ENCODE results near the gene SCAMP4. TPM values are rescaled to one million over a fixed set of nuclear protein-coding genes. Genes with fewer than 3 reads are reported as not detected.

Gene SCAMP4
- total and polyA plus RNA-seq, 2 experiments from 2014 or later: 39.4 to 106 TPM

DNA sequence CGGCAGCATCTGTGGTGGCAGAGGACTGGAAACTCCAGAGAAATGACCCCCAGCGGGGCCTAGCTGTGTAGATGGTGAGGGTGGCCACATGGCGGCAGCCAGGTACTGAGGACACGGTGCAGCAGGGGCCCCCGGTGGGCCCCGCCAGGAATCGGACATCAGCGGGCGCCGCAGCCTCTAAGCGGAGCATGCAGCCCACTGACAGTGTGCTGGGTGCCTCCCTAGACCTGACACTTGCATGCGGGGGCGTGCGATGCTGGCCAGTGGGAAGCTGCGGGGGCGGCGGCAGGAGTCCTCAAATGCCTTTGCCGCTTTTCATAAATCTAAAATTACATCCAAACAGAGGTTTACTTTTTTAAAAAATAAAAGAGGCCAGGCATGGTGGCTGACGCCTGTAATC lies 16.1 kb downstream of the SCAMP4 start:
- no peaks in the 10 kb centered on the region for H3K9me2 ChIP-seq (ENCODE audit: insufficient read depth)
- TF ChIP-seq ZNF114 (CRISPR knock-in tag; IDR thresholded peaks at IDR 0.05) (no peak), ZNF331 (CRISPR knock-in tag; IDR thresholded peaks at IDR 0.05; ENCODE audit: low read depth) (no peak), EZH2 (IDR thresholded peaks at IDR 0.05; ENCODE audit: low read depth, unreplicated experiment) (no peak), STAT1 (IDR thresholded peaks at IDR 0.05; ENCODE audit: unreplicated experiment) (no peak), EZH2phosphoT487 (IDR thresholded peaks at IDR 0.05; ENCODE audit: unreplicated experiment) (no peak), NANOG (IDR thresholded peaks at IDR 0.05; ENCODE audit: borderline replicate concordance) (no peak)
- TF ChIP-seq, protein P1, sequence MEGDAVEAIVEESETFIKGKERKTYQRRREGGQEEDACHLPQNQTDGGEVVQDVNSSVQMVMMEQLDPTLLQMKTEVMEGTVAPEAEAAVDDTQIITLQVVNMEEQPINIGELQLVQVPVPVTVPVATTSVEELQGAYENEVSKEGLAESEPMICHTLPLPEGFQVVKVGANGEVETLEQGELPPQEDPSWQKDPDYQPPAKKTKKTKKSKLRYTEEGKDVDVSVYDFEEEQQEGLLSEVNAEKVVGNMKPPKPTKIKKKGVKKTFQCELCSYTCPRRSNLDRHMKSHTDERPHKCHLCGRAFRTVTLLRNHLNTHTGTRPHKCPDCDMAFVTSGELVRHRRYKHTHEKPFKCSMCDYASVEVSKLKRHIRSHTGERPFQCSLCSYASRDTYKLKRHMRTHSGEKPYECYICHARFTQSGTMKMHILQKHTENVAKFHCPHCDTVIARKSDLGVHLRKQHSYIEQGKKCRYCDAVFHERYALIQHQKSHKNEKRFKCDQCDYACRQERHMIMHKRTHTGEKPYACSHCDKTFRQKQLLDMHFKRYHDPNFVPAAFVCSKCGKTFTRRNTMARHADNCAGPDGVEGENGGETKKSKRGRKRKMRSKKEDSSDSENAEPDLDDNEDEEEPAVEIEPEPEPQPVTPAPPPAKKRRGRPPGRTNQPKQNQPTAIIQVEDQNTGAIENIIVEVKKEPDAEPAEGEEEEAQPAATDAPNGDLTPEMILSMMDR (conservative IDR thresholded peaks at IDR 0.05; ENCODE audit: low read depth in 2 of 2): no peak
- TF ChIP-seq, protein P2, sequence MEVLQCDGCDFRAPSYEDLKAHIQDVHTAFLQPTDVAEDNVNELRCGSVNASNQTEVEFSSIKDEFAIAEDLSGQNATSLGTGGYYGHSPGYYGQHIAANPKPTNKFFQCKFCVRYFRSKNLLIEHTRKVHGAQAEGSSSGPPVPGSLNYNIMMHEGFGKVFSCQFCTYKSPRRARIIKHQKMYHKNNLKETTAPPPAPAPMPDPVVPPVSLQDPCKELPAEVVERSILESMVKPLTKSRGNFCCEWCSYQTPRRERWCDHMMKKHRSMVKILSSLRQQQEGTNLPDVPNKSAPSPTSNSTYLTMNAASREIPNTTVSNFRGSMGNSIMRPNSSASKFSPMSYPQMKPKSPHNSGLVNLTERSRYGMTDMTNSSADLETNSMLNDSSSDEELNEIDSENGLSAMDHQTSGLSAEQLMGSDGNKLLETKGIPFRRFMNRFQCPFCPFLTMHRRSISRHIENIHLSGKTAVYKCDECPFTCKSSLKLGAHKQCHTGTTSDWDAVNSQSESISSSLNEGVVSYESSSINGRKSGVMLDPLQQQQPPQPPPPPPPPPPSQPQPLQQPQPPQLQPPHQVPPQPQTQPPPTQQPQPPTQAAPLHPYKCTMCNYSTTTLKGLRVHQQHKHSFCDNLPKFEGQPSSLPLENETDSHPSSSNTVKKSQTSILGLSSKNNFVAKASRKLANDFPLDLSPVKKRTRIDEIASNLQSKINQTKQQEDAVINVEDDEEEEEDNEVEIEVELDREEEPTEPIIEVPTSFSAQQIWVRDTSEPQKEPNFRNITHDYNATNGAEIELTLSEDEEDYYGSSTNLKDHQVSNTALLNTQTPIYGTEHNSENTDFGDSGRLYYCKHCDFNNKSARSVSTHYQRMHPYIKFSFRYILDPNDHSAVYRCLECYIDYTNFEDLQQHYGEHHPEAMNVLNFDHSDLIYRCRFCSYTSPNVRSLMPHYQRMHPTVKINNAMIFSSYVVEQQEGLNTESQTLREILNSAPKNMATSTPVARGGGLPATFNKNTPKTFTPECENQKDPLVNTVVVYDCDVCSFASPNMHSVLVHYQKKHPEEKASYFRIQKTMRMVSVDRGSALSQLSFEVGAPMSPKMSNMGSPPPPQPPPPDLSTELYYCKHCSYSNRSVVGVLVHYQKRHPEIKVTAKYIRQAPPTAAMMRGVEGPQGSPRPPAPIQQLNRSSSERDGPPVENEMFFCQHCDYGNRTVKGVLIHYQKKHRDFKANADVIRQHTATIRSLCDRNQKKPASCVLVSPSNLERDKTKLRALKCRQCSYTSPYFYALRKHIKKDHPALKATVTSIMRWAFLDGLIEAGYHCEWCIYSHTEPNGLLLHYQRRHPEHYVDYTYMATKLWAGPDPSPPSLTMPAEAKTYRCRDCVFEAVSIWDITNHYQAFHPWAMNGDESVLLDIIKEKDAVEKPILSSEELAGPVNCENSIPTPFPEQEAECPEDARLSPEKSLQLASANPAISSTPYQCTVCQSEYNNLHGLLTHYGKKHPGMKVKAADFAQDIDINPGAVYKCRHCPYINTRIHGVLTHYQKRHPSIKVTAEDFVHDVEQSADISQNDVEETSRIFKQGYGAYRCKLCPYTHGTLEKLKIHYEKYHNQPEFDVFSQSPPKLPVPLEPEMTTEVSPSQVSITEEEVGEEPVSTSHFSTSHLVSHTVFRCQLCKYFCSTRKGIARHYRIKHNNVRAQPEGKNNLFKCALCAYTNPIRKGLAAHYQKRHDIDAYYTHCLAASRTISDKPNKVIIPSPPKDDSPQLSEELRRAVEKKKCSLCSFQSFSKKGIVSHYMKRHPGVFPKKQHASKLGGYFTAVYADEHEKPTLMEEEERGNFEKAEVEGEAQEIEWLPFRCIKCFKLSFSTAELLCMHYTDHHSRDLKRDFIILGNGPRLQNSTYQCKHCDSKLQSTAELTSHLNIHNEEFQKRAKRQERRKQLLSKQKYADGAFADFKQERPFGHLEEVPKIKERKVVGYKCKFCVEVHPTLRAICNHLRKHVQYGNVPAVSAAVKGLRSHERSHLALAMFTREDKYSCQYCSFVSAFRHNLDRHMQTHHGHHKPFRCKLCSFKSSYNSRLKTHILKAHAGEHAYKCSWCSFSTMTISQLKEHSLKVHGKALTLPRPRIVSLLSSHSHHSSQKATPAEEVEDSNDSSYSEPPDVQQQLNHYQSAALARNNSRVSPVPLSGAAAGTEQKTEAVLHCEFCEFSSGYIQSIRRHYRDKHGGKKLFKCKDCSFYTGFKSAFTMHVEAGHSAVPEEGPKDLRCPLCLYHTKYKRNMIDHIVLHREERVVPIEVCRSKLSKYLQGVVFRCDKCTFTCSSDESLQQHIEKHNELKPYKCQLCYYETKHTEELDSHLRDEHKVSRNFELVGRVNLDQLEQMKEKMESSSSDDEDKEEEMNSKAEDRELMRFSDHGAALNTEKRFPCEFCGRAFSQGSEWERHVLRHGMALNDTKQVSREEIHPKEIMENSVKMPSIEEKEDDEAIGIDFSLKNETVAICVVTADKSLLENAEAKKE (CRISPR knock-in tag; IDR thresholded peaks at IDR 0.05): no peak
- H3K36me3 Mint-ChIP-seq (ENCODE audit: low read depth): peaks cover 51% of the 10 kb centered on the region
- H2AFZ ChIP-seq: no peak overlapping the region
- H3K4me2 ChIP-seq: no peak overlapping the region
- H4K20me1 ChIP-seq (replicated peaks; ENCODE audit: insufficient read depth): peaks cover 8% of the 10 kb centered on the region
- H3K4me3 Mint-ChIP-seq: no peak overlapping the region
- H3K27me3 ChIP-seq (ENCODE audit: insufficient read depth): no peaks in the 10 kb centered on the region
- no peaks in the 10 kb centered on the region for H3K4me1 ChIP-seq (ENCODE audit: insufficient read depth)
- no peaks in the 10 kb centered on the region for H3F3A ChIP-seq (replicated peaks; ENCODE audit: low read depth)
- H3K27ac ChIP-seq (ENCODE audit: low read depth): no peak overlapping the region
- no peak overlapping the region for H3K4me3 ChIP-seq
- H3K79me2 ChIP-seq (replicated peaks; ENCODE audit: insufficient read depth): no peaks in the 10 kb centered on the region
- peak; percentile 22; the same call in 2 of the 3 replicates for ATAC-seq
- DNase-seq (ENCODE audit: low spot score): no peak
- H3K27ac Mint-ChIP-seq: no peak overlapping the region
- no peaks in the 10 kb centered on the region; the same call in 1 of the 2 replicates for H3K36me3 ChIP-seq (ENCODE audit: insufficient read depth)
- H3K27me3 Mint-ChIP-seq (ENCODE audit: insufficient read depth, low read depth, poor library complexity): peaks cover 6% of the 10 kb centered on the region
- no peaks in the 10 kb centered on the region for H3K9me3 Mint-ChIP-seq
- peaks cover 3% of the 10 kb centered on the region; the same call in 1 of the 3 replicates for H3K4me1 Mint-ChIP-seq

Measured in GM23338 (cell line).